Upper lobe of left lung (tissue), 6 donors: ENCODE measurements around the gene PIGN. TPM values are rescaled to one million over a fixed set of nuclear protein-coding genes. Genes with fewer than 3 reads are reported as not detected.

Source experiments
- ATAC-seq, 2 donors: fragments of 200-7000 bp; cut with Tn5 transposase; one replicate each; pipeline ENCODE4 v1.9.1; 2022; ENCODE audit warnings: mild to moderate bottlenecking in 2 of 2, moderate library complexity in 2 of 2; ENCODE audit not compliant: low FRiP score in 2 of 2
- DNase-seq, 2 donors: peaks; one replicate each; pipeline ENCODE4 v3.0.0-alpha.2; 2019 to 2020
- H3K27ac ChIP-seq, 4 donors: fragments of 200-600 bp; sonication (generic); one replicate each; pipeline ENCODE4 v1.5.1; 2016 to 2019
- H3K27me3 ChIP-seq, 4 donors: fragments of 200-600 bp; sonication (generic); one replicate each; pipeline ENCODE4 v1.5.1; 2017 to 2019
- H3K36me3 ChIP-seq, 4 donors: fragments of 200-600 bp; sonication (generic); one replicate each; pipeline ENCODE4 v1.5.1; 2016 to 2019
- H3K4me1 ChIP-seq, 4 donors: fragments of 200-600 bp; sonication (generic); one replicate each; pipeline ENCODE4 v1.5.1; 2018 to 2019
- H3K4me3 ChIP-seq, 4 donors: fragments of 200-600 bp; sonication (generic); one replicate each; pipeline ENCODE4 v1.5.1; 2017 to 2019; ENCODE audit warnings: mild to moderate bottlenecking in 2 of 4, moderate library complexity in 1 of 4
- H3K9me3 ChIP-seq, 4 donors: fragments of 200-600 bp; sonication (generic); one replicate each; pipeline ENCODE4 v1.5.1; 2018 to 2019
- EP300 ChIP-seq, 4 donors: sonication (generic); formaldehyde crosslinking; IDR thresholded peaks; one replicate each; pipeline ENCODE4 v1.5.1; 2017; ENCODE audit warnings: antibody characterized with exemption in 4 of 4, control low read depth in 2 of 4
- POLR2A ChIP-seq, 4 donors: fragments of 450-650 bp; IDR thresholded peaks; one replicate each; pipeline ENCODE4 v1.5.1; 2016 to 2017; ENCODE audit warnings: antibody characterized with exemption in 4 of 4, mild to moderate bottlenecking in 2 of 4
- POLR2AphosphoS5 ChIP-seq, 2 donors: sonication (generic); formaldehyde crosslinking; IDR thresholded peaks; one replicate each; pipeline ENCODE4 v1.5.1; 2017; ENCODE audit warnings: antibody characterized with exemption in 2 of 2
- WGBS, 2 donors: methylation state at CpG; one replicate each; pipeline ENCODE4 v1.1.5; 2017 to 2018; 5-methylcytosine and 5-hydroxymethylcytosine counted together
- total RNA-seq, 6 donors: library from RNA; depleted of rRNA in 4 of 6; stranded (reverse); fragments of >200 nt in 4 of 6; gene quantifications; one replicate each; pipeline versions ENCODE4 v1.1.0 to v1.2.1, GENCODE V29; 2016 to 2021
- TF ChIP-seq, protein P1 (sequence below), 6 experiments: fragments of 450-650 bp in 4 of 6; fragments of 200-600 bp in 2 of 6; sonication (generic) in 2 of 6; IDR thresholded peaks; one replicate each; pipeline ENCODE4 v1.5.1; 2016 to 2019; ENCODE audit warnings: antibody characterized with exemption in 6 of 6
- donor health status: DM: no; HTN: no; CAD: no; lungs with moderate emphysema.
- donor health status: DM: no; HTN: yes; CAD: no; lungs with severe emphysema.

PIGN gene
- total RNA-seq, 6 donors from 2014 or later, result 16.9 to 36.2 (median 21.7) TPM

DNA sequence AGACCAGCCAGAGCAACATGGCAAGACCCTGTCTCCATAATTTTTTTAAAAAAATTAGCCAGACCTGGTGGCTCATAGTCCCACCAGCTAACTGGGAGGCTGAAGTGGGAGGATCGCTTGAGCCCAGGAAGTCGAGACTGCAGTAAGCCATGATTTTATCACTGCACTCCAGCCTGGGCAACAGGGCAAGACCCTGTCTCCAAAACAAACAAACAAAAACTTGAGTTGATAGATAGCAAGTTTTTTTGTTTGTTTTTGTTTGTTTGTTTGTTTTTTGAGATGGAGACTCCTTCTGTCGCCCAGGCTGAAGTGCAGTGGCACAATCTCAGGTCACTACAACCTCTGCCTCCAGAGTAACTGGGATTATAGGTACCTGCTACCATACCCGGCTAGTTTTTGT is 19.0 kb upstream of the PIGN start:
- no peak overlapping the region for H3K27ac ChIP-seq
- no peaks in the 10 kb centered on the region for H3K27me3 ChIP-seq
- no peaks in the 10 kb centered on the region for H3K36me3 ChIP-seq
- no peaks in the 10 kb centered on the region for H3K9me3 ChIP-seq
- 88 to 96% methylated on average over 4 of the region's 4 CpGs for WGBS, 2 donors
- DNase-seq (no peak), ATAC-seq (no peak)
- TF ChIP-seq EP300 (IDR thresholded peaks at IDR 0.05), result no peak
- TF ChIP-seq, protein P1, sequence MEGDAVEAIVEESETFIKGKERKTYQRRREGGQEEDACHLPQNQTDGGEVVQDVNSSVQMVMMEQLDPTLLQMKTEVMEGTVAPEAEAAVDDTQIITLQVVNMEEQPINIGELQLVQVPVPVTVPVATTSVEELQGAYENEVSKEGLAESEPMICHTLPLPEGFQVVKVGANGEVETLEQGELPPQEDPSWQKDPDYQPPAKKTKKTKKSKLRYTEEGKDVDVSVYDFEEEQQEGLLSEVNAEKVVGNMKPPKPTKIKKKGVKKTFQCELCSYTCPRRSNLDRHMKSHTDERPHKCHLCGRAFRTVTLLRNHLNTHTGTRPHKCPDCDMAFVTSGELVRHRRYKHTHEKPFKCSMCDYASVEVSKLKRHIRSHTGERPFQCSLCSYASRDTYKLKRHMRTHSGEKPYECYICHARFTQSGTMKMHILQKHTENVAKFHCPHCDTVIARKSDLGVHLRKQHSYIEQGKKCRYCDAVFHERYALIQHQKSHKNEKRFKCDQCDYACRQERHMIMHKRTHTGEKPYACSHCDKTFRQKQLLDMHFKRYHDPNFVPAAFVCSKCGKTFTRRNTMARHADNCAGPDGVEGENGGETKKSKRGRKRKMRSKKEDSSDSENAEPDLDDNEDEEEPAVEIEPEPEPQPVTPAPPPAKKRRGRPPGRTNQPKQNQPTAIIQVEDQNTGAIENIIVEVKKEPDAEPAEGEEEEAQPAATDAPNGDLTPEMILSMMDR (IDR thresholded peaks at IDR 0.05), result no peak
- no peak for TF ChIP-seq POLR2AphosphoS5 (IDR thresholded peaks at IDR 0.05)
- TF ChIP-seq POLR2A (IDR thresholded peaks at IDR 0.05), result no peak
- H3K4me3 ChIP-seq, result no peak overlapping the region
- H3K4me1 ChIP-seq, result peaks cover 0 to 18% (median 7%) of the 10 kb centered on the region in 4 donors

DNA sequence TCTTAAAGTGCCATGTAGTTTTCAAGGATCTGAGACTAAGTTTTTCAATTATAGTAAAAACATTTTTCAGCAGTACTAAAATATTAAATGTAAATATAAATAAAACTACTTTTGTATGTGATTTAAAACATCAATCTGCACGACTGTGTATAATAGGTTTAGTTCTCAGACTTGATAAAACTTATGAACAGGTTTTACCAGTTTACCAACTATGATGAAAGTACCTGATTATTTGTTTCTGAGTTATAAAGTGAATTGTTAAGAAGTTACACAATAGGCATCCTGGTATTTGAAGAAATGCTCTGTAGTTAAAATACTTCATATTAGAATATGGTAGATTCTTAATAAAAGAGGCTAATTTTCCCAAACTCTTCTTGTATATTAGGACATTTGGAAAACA is 15.0 kb upstream of the PIGN start:
- peak overlapping the region in 1 of 4 donors; percentile 24 for H3K27ac ChIP-seq

DNA sequence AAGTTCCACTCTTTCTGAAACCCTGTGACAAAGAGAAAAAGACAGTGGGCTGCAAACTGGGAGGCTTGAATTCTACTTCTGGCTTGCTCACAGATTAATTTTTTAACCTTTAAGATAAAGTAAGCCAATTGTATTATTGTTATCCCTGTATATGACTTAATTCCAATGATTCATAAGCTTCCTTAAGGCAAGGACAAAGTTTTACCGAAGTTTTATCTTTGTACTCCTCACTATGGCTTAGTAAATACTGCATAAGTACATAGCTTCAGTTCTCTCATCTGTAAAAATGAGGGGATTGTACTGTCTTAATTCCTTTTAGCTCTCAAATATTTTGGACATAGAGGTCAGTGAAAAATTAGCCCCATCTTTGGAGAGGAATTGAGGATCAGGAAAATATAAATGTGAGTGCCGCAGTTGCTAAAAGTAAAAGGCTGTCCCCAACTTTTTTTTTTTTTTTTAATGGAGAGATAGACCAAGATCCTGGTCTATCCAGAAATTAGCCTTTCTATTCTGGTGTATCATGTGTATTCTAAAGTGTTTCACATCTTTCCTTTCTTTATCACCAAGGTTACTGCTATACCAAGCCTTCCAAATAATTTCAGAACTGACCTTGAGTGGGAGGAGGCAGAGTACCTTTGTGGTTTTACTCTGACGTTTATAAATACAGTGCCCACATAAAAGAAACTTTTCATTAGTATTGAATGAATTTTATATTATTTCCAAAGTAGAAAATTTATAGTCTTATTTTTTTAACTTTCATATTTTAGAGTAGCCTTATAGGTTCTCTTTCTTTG is 13.5 kb upstream of the PIGN start:
- TF ChIP-seq, protein P1 (IDR thresholded peaks at IDR 0.05), result no peak
- TF ChIP-seq POLR2AphosphoS5 (IDR thresholded peaks at IDR 0.05), result no peak
- no peak for TF ChIP-seq POLR2A (IDR thresholded peaks at IDR 0.05)
- TF ChIP-seq EP300 (IDR thresholded peaks at IDR 0.05), result no peak
- Histone ChIP-seq H3K4me3 (no peak overlapping the region), H3K27ac (no peak overlapping the region), H3K36me3 (no peaks in the 10 kb centered on the region), H3K9me3 (no peaks in the 10 kb centered on the region), H3K4me1 (peaks cover 6 to 30% (median 17%) of the 10 kb centered on the region in 4 donors), H3K27me3 (no peaks in the 10 kb centered on the region)
- ATAC-seq (no peak), DNase-seq (no peak)
- WGBS, 2 donors, result 52 to 59% methylated on average over 3 of the region's 3 CpGs

More for the DNA sequence above, 15.0 kb upstream of the PIGN start:
- TF ChIP-seq EP300 (IDR thresholded peaks at IDR 0.05) (no peak), POLR2A (IDR thresholded peaks at IDR 0.05) (no peak), POLR2AphosphoS5 (IDR thresholded peaks at IDR 0.05) (no peak)
- TF ChIP-seq, protein P1 (IDR thresholded peaks at IDR 0.05), result no peak
- no peaks in the 10 kb centered on the region for H3K9me3 ChIP-seq
- H3K36me3 ChIP-seq, result no peaks in the 10 kb centered on the region
- DNase-seq (no peak), ATAC-seq (no peak)
- H3K4me1 ChIP-seq, result peaks cover 5 to 30% (median 17%) of the 10 kb centered on the region in 4 donors
- H3K27me3 ChIP-seq, result no peaks in the 10 kb centered on the region
- WGBS, 2 donors, result 69% methylated on average over 1 of the region's 1 CpG
- no peak overlapping the region for H3K4me3 ChIP-seq

DNA sequence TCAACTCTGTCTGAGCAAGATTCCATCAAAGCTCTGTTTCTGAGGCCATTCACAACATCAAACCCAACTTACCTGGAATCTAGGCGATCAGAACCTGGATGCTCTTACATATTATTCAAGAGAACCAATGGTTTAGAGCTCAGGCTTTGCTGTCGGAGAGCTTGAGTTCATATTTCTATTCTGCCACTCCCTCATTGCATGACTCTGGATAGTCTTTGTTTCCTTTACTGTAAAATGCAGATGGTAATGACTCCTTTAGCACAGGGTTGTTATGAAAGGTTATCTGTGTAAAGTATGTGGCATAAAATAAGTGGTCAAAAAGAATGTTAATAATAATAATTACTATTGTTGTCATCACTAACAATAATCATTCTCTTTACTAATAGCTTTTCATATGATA is 12.8 kb upstream of the PIGN start:
- DNase-seq, result no peak
- TF ChIP-seq POLR2A (IDR thresholded peaks at IDR 0.05), result no peak
- no peak for TF ChIP-seq EP300 (IDR thresholded peaks at IDR 0.05)
- TF ChIP-seq POLR2AphosphoS5 (IDR thresholded peaks at IDR 0.05), result no peak
- TF ChIP-seq, protein P1 (IDR thresholded peaks at IDR 0.05), result no peak
- Histone ChIP-seq H3K27ac (no peak overlapping the region), H3K36me3 (no peaks in the 10 kb centered on the region), H3K4me1 (peaks cover 7 to 30% (median 18%) of the 10 kb centered on the region in 4 donors), H3K27me3 (no peaks in the 10 kb centered on the region), H3K9me3 (no peaks in the 10 kb centered on the region), H3K4me3 (no peak overlapping the region)
- ATAC-seq, result no peak
- 88 to 92% methylated on average over 2 of the region's 2 CpGs for WGBS, 2 donors

DNA sequence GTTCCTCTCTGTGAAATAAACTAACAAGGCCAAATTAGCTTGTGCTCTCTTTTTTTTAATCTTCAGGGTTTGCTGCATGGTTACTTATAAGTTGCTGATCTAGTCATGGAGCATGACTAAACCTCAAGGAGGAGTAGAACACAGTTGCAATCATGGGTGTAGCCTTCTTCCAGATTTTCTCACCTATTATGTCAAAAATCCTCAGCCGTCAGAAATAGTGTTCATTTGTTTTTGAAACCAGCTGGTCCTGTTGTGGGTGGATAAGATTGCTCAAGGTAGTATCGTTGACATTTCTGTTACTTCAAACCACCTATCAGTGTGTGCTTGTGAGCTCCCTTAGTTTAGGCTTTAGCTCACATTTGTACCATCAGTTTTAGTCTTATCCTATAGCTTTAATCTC is 11.4 kb upstream of the PIGN start:
- DNase-seq, result no peak
- no peaks in the 10 kb centered on the region for H3K9me3 ChIP-seq
- 46 to 48% methylated on average over 2 of the region's 2 CpGs for WGBS, 2 donors
- no peak for ATAC-seq
- no peak overlapping the region for H3K4me3 ChIP-seq
- H3K27ac ChIP-seq, result no peak overlapping the region
- TF ChIP-seq POLR2A (IDR thresholded peaks at IDR 0.05) (no peak), POLR2AphosphoS5 (IDR thresholded peaks at IDR 0.05) (no peak), EP300 (IDR thresholded peaks at IDR 0.05) (no peak)
- TF ChIP-seq, protein P1 (IDR thresholded peaks at IDR 0.05), result no peak
- no peaks in the 10 kb centered on the region for H3K36me3 ChIP-seq
- peaks cover 7 to 30% (median 18%) of the 10 kb centered on the region in 4 donors for H3K4me1 ChIP-seq
- no peaks in the 10 kb centered on the region for H3K27me3 ChIP-seq
